Activated T-cell treated with anti-CD3 and anti-CD28 coated beads, Interleukin-2, amount 50 U/mL, for 72 hours (primary cell): ENCODE data around the gene FOXP1. TPM values are rescaled to one million over a fixed set of nuclear protein-coding genes. Genes with fewer than 3 reads are reported as not detected.

ENCODE experiments used
- ATAC-seq, 2 donors: fragments of 150-1000 bp; cut with Tn5 transposase; replicated peaks in 1 of 2; 2 replicates each; pipeline ENCODE4 v1.10.0; 2021; ENCODE audit warnings: moderate library complexity in 2 of 2, mild to moderate bottlenecking in 1 of 2
- DNase-seq, 2 donors: peaks; one replicate each; pipeline ENCODE4 v3.0.0; 2021 to 2022; ENCODE audit warnings: mixed read lengths in 1 of 2
- H3K27ac Mint-ChIP-seq: one replicate; pipeline ENCODE4 v1.8.0; 2022; ENCODE audit warnings: mild to moderate bottlenecking, moderate library complexity, mixed read lengths
- H3K27me3 Mint-ChIP-seq: one replicate; pipeline ENCODE4 v1.8.0; 2022; ENCODE audit warnings: low read depth, mixed read lengths
- H3K36me3 Mint-ChIP-seq, 2 donors: one replicate each; pipeline ENCODE4 v1.8.0; 2022; ENCODE audit warnings: mixed read lengths in 2 of 2, mild to moderate bottlenecking in 1 of 2; ENCODE audit not compliant: insufficient read depth in 2 of 2
- H3K4me1 Mint-ChIP-seq: one replicate; pipeline ENCODE4 v1.8.0; 2022; ENCODE audit warnings: low read depth, mixed read lengths
- H3K4me3 Mint-ChIP-seq, 2 donors: one replicate each; pipeline ENCODE4 v1.8.0; 2022; ENCODE audit warnings: mild to moderate bottlenecking in 2 of 2, mixed read lengths in 2 of 2, moderate library complexity in 2 of 2
- H3K9me3 Mint-ChIP-seq, 2 donors: one replicate each; pipeline ENCODE4 v1.8.0; 2022; ENCODE audit warnings: mixed read lengths in 2 of 2
- total RNA-seq, 2 donors: library from RNA; stranded (reverse); gene quantifications; one replicate each; pipeline ENCODE4 v1.2.3, GENCODE V29; 2022

The FOXP1 gene
- total RNA-seq, 2 donors from 2014 or later, result 124 to 156 TPM

GRCh38 chr3:71051893-71052687 lies 531.4 kb downstream of the FOXP1 start:
- ATAC-seq (no peak), DNase-seq (no peak)
- Mint-ChIP-seq H3K27ac (peak overlapping the region; percentile 56), H3K4me1 (peaks cover 54% of the 10 kb centered on the region), H3K36me3 (peaks cover 18 to 35% of the 10 kb centered on the region in 2 donors), H3K9me3 (no peaks in the 10 kb centered on the region), H3K27me3 (no peaks in the 10 kb centered on the region), H3K4me3 (peak overlapping the region in 1 of 2 donors; percentile 85)

GRCh38 chr3:71051259-71051595 lies 532.3 kb downstream of the FOXP1 start:
- Mint-ChIP-seq H3K9me3 (no peaks in the 10 kb centered on the region), H3K36me3 (peaks cover 23 to 42% of the 10 kb centered on the region in 2 donors), H3K27ac (peak overlapping the region; percentile 92), H3K4me1 (peaks cover 62% of the 10 kb centered on the region), H3K27me3 (no peaks in the 10 kb centered on the region), H3K4me3 (peak overlapping the region; percentile 69 to 85)
- DNase-seq (no peak), ATAC-seq (no peak)

GRCh38 chr3:71050538-71051258 lies 532.8 kb downstream of the FOXP1 start:
- Mint-ChIP-seq H3K27ac (peak overlapping the region; percentile 92), H3K36me3 (peaks cover 28 to 47% of the 10 kb centered on the region in 2 donors)
- peak; percentile 87 to 93 for ATAC-seq

GRCh38 chr3:71050166-71050537 lies 533.4 kb downstream of the FOXP1 start:
- peak overlapping the region; percentile 92 for H3K27ac Mint-ChIP-seq
- no peaks in the 10 kb centered on the region for H3K9me3 Mint-ChIP-seq
- ATAC-seq (no peak), DNase-seq (no peak)
- peaks cover 73% of the 10 kb centered on the region for H3K4me1 Mint-ChIP-seq
- H3K4me3 Mint-ChIP-seq, result peak overlapping the region; percentile 69 to 85
- H3K36me3 Mint-ChIP-seq, result peaks cover 33 to 51% of the 10 kb centered on the region in 2 donors
- no peaks in the 10 kb centered on the region for H3K27me3 Mint-ChIP-seq

More at GRCh38 chr3:71050538-71051258, 532.8 kb downstream of the FOXP1 start:
- Mint-ChIP-seq H3K4me3 (peak overlapping the region; percentile 69 to 85), H3K9me3 (no peaks in the 10 kb centered on the region), H3K4me1 (peaks cover 67% of the 10 kb centered on the region), H3K27me3 (no peaks in the 10 kb centered on the region)
- DNase-seq, result peak; percentile 55 to 63

- peak overlapping the region in 1 of 2 donors; percentile 70 for H3K4me3 Mint-ChIP-seq
- peaks cover 83% of the 10 kb centered on the region for H3K4me1 Mint-ChIP-seq
- H3K9me3 Mint-ChIP-seq, result no peaks in the 10 kb centered on the region
- H3K27me3 Mint-ChIP-seq, result no peaks in the 10 kb centered on the region
- H3K27ac Mint-ChIP-seq, result peak overlapping the region; percentile 45
- ATAC-seq (no peak), DNase-seq (no peak)
- peaks cover 33 to 54% of the 10 kb centered on the region in 2 donors for H3K36me3 Mint-ChIP-seq
Observed at GRCh38 chr3:71048948-71049347, 534.6 kb downstream of the FOXP1 start.

GRCh38 chr3:71047616-71048531 lies 535.7 kb downstream of the FOXP1 start:
- Mint-ChIP-seq H3K27ac (peak overlapping the region; percentile 44), H3K4me3 (peak overlapping the region; percentile 18 to 70)
- peak; percentile 24 to 49 for ATAC-seq

GRCh38 chr3:71046791-71047190 lies 536.7 kb downstream of the FOXP1 start:
- Mint-ChIP-seq H3K9me3 (no peaks in the 10 kb centered on the region), H3K36me3 (peaks cover 32 to 52% of the 10 kb centered on the region in 2 donors), H3K4me1 (peaks cover 90% of the 10 kb centered on the region), H3K27me3 (no peaks in the 10 kb centered on the region), H3K4me3 (peak overlapping the region; percentile 10 to 82), H3K27ac (peak overlapping the region; percentile 90)
- DNase-seq (no peak), ATAC-seq (no peak)

More at GRCh38 chr3:71047616-71048531, 535.7 kb downstream of the FOXP1 start:
- Mint-ChIP-seq H3K36me3 (peaks cover 30 to 52% of the 10 kb centered on the region in 2 donors), H3K27me3 (no peaks in the 10 kb centered on the region), H3K9me3 (no peaks in the 10 kb centered on the region), H3K4me1 (peaks cover 88% of the 10 kb centered on the region)
- DNase-seq, result no peak

- peak overlapping the region; percentile 90 for H3K27ac Mint-ChIP-seq
- peaks cover 90% of the 10 kb centered on the region for H3K4me1 Mint-ChIP-seq
- DNase-seq, result peak in 1 of 2 donors; percentile 53
- ATAC-seq, result peak; percentile 51 to 60
- no peaks in the 10 kb centered on the region for H3K27me3 Mint-ChIP-seq
- no peaks in the 10 kb centered on the region for H3K9me3 Mint-ChIP-seq
- H3K4me3 Mint-ChIP-seq, result peak overlapping the region; percentile 58 to 82
- H3K36me3 Mint-ChIP-seq, result peaks cover 34 to 50% of the 10 kb centered on the region in 2 donors
Observed at GRCh38 chr3:71045917-71046282, 537.6 kb downstream of the FOXP1 start.

GRCh38 chr3:71045212-71045916 lies 538.2 kb downstream of the FOXP1 start:
- H3K4me3 Mint-ChIP-seq, result peak overlapping the region in 1 of 2 donors; percentile 82
- H3K4me1 Mint-ChIP-seq, result peaks cover 90% of the 10 kb centered on the region
- H3K36me3 Mint-ChIP-seq, result peaks cover 33 to 51% of the 10 kb centered on the region in 2 donors
- DNase-seq (no peak), ATAC-seq (peak in 1 of 2 donors; percentile 6)
- H3K9me3 Mint-ChIP-seq, result no peaks in the 10 kb centered on the region
- H3K27me3 Mint-ChIP-seq, result no peaks in the 10 kb centered on the region
- peak overlapping the region; percentile 90 for H3K27ac Mint-ChIP-seq

- DNase-seq (no peak), ATAC-seq (no peak)
- Mint-ChIP-seq H3K4me1 (peaks cover 83% of the 10 kb centered on the region), H3K27ac (no peak overlapping the region), H3K27me3 (no peaks in the 10 kb centered on the region), H3K9me3 (no peaks in the 10 kb centered on the region), H3K4me3 (no peak overlapping the region), H3K36me3 (peaks cover 26 to 52% of the 10 kb centered on the region in 2 donors)
Observed at GRCh38 chr3:71042759-71043158, 540.8 kb downstream of the FOXP1 start.

GRCh38 chr3:71041371-71041770 lies 542.2 kb downstream of the FOXP1 start:
- ATAC-seq (no peak), DNase-seq (no peak)
- Mint-ChIP-seq H3K4me3 (peak overlapping the region in 1 of 2 donors; percentile 63), H3K4me1 (peaks cover 82% of the 10 kb centered on the region), H3K27ac (peak overlapping the region; percentile 74), H3K27me3 (no peaks in the 10 kb centered on the region), H3K36me3 (peaks cover 22 to 52% of the 10 kb centered on the region in 2 donors), H3K9me3 (no peaks in the 10 kb centered on the region)

- H3K4me3 Mint-ChIP-seq, result peak overlapping the region; percentile 47 to 49
- DNase-seq (no peak), ATAC-seq (peak; percentile 36 to 74)
- no peaks in the 10 kb centered on the region for H3K9me3 Mint-ChIP-seq
- H3K27me3 Mint-ChIP-seq, result no peaks in the 10 kb centered on the region
- peak overlapping the region; percentile 36 for H3K27ac Mint-ChIP-seq
- H3K4me1 Mint-ChIP-seq, result peaks cover 81% of the 10 kb centered on the region
- H3K36me3 Mint-ChIP-seq, result peaks cover 14 to 47% of the 10 kb centered on the region in 2 donors
Observed at GRCh38 chr3:71039332-71039731, 544.2 kb downstream of the FOXP1 start.
